Measurements from ENCODE around the gene MAGI2.

Gene MAGI2

DNA sequence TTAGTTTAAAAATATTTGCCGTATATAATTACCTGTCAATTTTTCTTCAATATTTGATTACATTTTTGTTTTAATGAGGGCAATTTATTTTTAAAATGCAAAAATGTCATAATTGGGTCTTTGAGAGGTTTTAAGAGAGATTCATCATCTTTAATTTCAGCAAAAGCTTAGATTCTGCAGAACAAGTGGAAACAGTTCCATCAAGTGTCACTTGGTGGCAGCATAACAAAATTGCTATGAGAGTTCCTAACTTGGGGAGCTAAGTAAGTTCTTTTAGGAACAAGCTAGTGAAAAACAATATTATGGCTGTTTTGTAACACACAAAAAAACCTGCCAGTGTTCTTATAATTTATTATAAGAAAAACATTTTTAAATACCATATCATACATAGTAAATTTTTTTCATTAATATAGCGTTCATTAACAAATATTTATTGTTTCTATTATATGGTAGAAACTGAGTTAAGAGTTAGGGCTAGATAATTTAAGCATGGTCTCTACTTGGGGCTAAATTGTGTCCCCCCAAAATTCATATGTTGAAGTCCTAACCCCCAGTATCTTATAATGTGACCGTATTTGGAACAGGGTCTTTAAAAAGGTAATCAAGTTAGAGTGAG lies 155.2 kb downstream of the MAGI2 start:
- no peak for DNase-seq

- no peak for DNase-seq
These were observed 156.7 kb downstream of the MAGI2 start for GRCh38 chr7:79296553-79297320.

- DNase-seq: no peak
These were observed 159.8 kb downstream of the MAGI2 start for GRCh38 chr7:79293655-79294142.

GRCh38 chr7:79292834-79293233 lies 160.6 kb downstream of the MAGI2 start:
- DNase-seq: no peak

DNA sequence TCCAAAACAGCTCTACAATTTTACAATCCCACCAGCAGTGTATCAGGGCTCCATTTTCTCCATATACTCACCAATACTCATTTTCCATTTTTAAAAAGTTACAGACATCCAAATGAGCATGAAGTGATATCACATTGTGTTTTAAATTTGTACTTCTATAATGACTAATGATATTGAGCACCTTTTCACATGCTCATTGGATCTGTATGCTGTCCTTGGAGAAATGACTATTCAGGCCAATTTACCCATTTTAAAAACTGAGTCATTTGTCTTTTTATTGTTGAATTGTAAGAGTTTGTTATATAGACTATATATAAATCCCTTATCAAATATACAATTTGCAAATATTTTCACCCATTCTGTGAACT lies 162.0 kb downstream of the MAGI2 start:
- DNase-seq: no peak

DNA sequence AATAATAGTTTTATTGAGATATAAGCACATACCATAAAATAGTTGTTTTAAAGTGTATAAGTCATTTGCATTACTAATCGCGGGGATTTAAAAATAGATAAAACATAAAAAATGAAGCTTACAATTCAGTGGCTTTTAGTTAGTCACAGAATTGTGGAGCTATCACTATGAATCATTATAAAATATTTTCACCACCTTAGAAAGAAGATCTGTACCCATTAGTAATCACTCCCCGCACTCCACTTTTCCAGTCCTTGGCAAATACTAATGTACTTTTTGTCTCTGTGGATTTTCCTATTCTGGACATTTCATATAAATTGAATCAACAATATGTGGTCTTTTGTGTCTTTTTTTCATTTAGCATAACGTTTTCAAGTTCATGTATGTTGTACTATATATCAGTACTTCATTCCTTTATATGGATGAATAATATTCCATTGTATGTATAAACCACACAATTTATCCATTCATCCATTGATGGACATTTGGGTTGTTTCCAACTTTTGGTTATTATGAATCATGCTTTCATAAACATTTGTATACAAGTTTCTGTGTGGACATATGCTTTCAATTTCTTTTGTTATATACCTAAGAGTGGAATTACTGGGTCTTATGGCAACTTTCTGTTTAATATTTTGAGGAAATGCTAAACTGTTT lies 162.5 kb downstream of the MAGI2 start:
- no peak for DNase-seq

- DNase-seq: no peak
These were observed 163.1 kb downstream of the MAGI2 start for GRCh38 chr7:79290398-79290797.

DNA sequence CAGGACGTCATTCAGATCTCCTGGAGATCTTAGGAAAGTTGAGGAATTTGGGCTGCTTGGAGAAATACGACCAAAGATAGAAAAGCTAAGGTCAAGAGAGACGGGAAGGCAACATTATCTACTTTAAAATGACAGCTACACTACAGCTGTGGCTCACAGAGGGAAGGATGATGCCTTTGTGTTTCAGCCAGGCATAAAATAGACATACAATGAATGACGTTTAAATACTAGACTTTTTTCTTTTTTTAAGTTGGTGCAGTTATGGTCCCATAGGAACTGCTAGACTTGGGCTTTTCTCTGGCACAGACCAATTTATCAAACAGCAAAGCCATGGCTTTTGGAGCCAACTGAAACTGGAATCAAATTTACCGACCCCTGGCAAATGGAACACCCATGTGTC lies 164.8 kb downstream of the MAGI2 start:
- DNase-seq: no peak

DNA sequence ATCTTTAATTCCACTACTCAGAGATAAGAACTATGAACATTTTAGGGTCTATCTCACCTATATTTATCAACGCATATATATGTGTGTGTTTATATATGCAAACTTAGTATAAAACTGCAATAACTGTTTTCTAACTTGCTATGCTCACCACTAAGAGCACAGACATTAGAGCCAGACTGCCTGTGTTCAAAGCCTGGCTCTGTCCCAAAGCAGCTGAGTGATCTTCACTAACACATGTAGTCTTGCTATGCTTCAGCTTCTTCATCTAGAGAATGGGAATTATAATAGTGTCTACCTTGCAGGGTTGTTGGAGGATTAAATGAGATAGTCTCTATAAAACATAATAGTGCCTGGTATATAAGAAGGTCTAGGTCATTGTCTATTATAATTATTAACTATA lies 165.5 kb downstream of the MAGI2 start:
- no peak for DNase-seq

GRCh38 chr7:79286181-79286580 lies 167.3 kb downstream of the MAGI2 start:
- DNase-seq: no peak

- no peak for DNase-seq
These were observed 167.7 kb downstream of the MAGI2 start for GRCh38 chr7:79285756-79286155.

DNA sequence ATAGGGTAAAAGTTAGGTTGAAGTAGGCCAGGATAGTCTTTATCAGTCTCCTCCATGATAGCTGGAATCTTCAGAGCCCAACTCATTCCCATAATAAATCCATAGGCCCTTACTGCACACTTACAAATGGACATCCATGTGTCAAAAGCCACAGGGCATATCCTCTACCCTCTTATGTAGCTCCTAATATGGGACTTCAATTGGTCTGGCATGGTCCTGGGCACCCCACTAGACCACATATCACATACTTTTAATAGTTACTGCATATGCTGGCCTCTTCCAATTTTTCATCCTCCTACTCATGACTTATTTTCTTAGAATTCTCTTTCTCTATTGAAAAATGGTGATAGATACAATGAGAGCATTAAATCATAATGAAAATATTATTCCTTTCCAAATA lies 169.3 kb downstream of the MAGI2 start:
- no peak for DNase-seq

- no peak for DNase-seq
These were observed 170.4 kb downstream of the MAGI2 start for GRCh38 chr7:79282882-79283602.

- no peak for DNase-seq
These were observed 171.3 kb downstream of the MAGI2 start for GRCh38 chr7:79282070-79282694.

DNA sequence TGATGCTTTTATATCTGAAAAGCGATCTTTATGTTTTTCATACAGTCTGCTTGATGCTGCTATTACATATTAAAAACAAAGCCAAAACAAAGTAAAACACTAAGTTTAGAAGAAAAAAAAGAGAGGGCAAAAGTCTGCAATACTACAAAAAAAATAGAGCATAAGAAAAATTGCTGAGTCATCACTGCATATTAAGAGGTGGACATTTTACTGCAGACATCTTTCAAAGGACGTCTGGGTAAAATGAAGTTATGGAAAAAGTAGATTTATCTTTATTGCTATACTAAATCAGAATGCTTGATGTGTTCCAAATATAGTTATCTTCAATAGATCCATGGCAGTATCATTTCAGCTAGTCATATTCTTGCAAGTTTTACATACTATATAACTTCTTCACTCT lies 172.0 kb downstream of the MAGI2 start:
- DNase-seq: no peak

DNA sequence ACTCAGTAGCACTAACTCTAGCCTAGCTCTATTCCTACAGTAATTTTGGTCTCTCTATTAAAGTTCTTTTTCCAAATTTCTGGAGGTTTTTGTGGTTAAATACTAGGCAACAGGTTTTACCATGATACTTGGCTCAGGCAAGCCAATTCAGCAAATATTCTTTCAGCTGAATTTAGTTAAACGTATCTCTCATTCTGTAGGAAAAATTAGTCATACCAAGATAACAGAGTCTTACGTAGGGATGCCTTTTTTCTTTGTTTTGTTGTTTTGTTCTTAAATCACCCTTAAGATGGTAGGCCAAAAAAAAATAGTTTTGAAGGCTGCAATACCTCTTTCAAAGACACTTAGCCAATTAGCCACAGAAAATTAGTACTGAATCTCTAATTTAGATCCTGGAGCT lies 180.5 kb downstream of the MAGI2 start:
- DNase-seq: no peak

- DNase-seq: no peak
These were observed 181.3 kb downstream of the MAGI2 start for GRCh38 chr7:79272066-79272669.

DNA sequence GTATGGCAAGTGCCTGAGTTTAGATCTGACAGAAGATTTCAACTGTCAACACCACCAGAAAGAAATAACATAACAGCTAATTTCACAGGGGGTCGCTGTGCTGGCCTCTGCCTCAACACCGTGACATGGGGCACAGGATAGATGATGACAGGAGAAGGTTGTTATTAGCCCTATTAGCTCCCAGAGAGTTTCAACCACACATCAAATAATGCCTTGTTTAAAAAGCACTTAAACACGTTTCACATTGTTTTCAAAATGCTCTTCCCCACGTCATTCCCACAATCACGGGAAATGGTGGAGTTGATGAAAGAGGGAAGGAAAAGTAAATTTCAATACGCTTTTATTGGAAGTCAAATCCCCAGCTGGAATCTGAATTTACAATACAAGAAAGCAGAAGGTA lies 184.7 kb downstream of the MAGI2 start:
- no peak for DNase-seq

DNA sequence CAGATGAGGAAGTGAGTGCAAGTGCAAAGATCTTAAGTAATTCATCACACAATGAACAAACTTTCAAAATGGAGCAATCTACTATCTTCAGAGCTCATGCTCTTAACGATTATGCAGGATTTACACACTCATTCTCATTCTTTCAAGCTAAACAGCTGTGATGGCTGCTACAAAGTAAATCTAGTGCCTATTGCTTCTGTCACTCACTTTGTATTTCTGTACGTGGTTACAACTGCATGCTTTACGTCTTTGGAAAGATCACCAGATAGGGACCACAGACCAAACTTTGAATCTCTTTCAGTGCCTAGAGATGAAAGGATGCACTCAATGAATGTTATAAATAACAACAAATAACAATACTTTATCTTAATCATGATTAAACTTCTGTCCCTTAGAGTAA lies 194.6 kb downstream of the MAGI2 start:
- no peak for DNase-seq

DNA sequence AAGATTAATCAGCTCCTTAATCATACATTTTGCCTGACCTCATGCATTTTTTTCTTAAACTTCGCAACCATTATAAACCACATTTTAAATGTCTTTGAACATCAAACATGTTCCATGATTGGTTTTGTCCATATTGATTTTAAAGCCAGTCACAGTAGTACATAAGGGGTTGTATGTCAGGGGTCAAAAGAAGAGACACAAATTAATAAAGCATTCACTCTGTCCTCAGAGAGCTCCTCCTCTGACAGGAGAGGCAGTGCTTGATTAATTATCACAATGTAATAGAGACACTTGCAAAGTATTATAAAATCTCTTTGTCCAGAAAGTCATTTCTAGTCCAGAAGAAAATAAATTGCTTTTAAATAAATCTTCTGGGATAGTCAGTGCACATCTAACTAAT lies 195.5 kb downstream of the MAGI2 start:
- no peak for DNase-seq

GRCh38 chr7:79245623-79246249 lies 207.7 kb downstream of the MAGI2 start:
- DNase-seq: no peak

DNA sequence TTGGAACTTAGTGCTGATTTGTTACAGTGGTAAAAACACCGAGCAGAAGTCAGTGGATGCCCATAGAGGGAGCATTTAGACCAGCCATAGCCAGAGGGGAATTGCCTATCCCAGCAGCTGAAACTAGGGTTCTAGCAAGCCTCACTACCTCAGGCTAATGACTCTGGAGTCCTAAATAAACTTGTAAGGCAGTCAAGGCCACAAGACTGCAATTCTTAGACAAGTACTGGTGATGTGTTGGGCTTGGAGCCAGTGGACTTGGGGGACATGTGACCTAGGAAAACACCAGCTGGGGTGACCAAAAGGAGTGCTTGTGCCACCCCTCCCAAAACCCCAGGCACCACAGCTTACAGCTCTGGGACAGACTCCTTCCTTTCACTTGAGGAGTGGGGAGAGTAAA lies 209.0 kb downstream of the MAGI2 start:
- no peak for DNase-seq
